K562 (cell line): Measurements from ENCODE around the gene POU3F1. TPM values are rescaled to one million over a fixed set of nuclear protein-coding genes. Genes with fewer than 3 reads are reported as not detected.
A peak's percentile ranks its signal among the peaks of the same experiment; 100 is the strongest.

Experiments used
- NRF1 ChIP-seq, 2 experiments: fragments of 450-650 bp; IDR thresholded peaks in 1 of 2; conservative IDR thresholded peaks in 1 of 2; 2 replicates each; pipeline ENCODE4 v1.6.1; 2014; ENCODE audit warnings: mild to moderate bottlenecking in 2 of 2
- RBM22 ChIP-seq: fragments of 200-400 bp; formaldehyde crosslinking; IDR thresholded peaks from 2 replicates; pipeline ENCODE4 v1.6.1; 2018; ENCODE audit warnings: low read length, low read depth; ENCODE audit not compliant: poor library complexity, severe bottlenecking
- RBM25 ChIP-seq: fragments of 200-400 bp; formaldehyde crosslinking; IDR thresholded peaks from 2 replicates; pipeline ENCODE4 v1.6.1; 2018; ENCODE audit warnings: low read length, low read depth, moderate library complexity; ENCODE audit not compliant: severe bottlenecking
- ZNF407 ChIP-seq: fragments of 450-650 bp; IDR thresholded peaks from 2 replicates; pipeline ENCODE4 v1.6.1; 2016; ENCODE audit warnings: low read depth
- polyA plus RNA-seq, 8 experiments: library from polyadenylated mRNA; depleted of rRNA in 4 of 8; stranded (reverse) in 5 of 8; unstranded in 3 of 8; fragments of >200 nt; fragmentation: Nextera tagmentation in 2 of 8; fragmentation: Illumina TruSeq in 1 of 8; extraction: Ambion mirVana in 2 of 8; extraction: Trizol in 1 of 8; gene quantifications; 2 replicates each; pipeline versions ENCODE4 v1.2.1 to v1.2.3, GENCODE V29; 2011 to 2014; ENCODE audit warnings: inconsistent platforms in 1 of 8, missing spikeins in 1 of 8
- total RNA-seq, 7 experiments: library from RNA; depleted of rRNA in 6 of 7; stranded (reverse); fragments of >200 nt in 6 of 7; fragmentation: Illumina TruSeq in 2 of 7; extraction: Trizol in 2 of 7; gene quantifications; 2 replicates each; pipeline versions ENCODE4 v1.2.1 to v1.2.3, GENCODE V29; 2011 to 2021; ENCODE audit warnings: low replicate concordance in 1 of 7
- TF ChIP-seq, protein P1 (sequence below): IDR thresholded peaks from 3 replicates; pipeline ENCODE4 v1.6.1; 2011; ENCODE audit warnings: borderline replicate concordance, mild to moderate bottlenecking; ENCODE audit not compliant: insufficient read length, insufficient read depth

The POU3F1 gene
- total and polyA plus RNA-seq, 9 of the 15 experiments (the other 6 are each of a cell fraction or from before 2014, with no cell fraction given): 0.09 TPM; not detected in 8

- TF ChIP-seq, protein P1, sequence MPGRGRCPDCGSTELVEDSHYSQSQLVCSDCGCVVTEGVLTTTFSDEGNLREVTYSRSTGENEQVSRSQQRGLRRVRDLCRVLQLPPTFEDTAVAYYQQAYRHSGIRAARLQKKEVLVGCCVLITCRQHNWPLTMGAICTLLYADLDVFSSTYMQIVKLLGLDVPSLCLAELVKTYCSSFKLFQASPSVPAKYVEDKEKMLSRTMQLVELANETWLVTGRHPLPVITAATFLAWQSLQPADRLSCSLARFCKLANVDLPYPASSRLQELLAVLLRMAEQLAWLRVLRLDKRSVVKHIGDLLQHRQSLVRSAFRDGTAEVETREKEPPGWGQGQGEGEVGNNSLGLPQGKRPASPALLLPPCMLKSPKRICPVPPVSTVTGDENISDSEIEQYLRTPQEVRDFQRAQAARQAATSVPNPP: no peak
- no peak for TF ChIP-seq RBM25
- TF ChIP-seq RBM22: no peak
- peak; percentile 9 to 30; a peak in 2 of 4 replicates for TF ChIP-seq NRF1 (conservative IDR thresholded peaks at IDR 0.05 in 1 of 2, IDR thresholded peaks at IDR 0.05 in 1 of 2)
- no peak for TF ChIP-seq ZNF407
These were observed 47.0 kb downstream of the POU3F1 start (continued) for GRCh38 chr1:37999430-38000232.
